ENCODE data around the gene AKNA.

Gene AKNA

GRCh38 chr9:114287001-114287762, 100.6 kb downstream of the AKNA start:
- DNase-seq (ENCODE audit: low read depth in 2 of 2), result no peak

GRCh38 chr9:114286146-114286679, 101.6 kb downstream of the AKNA start:
- no peak for DNase-seq (ENCODE audit: low read depth in 2 of 2)

- peak; percentile 85 to 86 for DNase-seq (ENCODE audit: low read depth in 2 of 2)
Observed at GRCh38 chr9:114285166-114285867, 102.5 kb downstream of the AKNA start.

- DNase-seq (ENCODE audit: low read depth in 2 of 2), result no peak
Observed at GRCh38 chr9:114284316-114285060, 103.3 kb downstream of the AKNA start.
